ENCODE measurements around the gene MAP2K3.
A peak's percentile ranks its signal among the peaks of the same experiment; 100 is the strongest.

The MAP2K3 gene

DNA sequence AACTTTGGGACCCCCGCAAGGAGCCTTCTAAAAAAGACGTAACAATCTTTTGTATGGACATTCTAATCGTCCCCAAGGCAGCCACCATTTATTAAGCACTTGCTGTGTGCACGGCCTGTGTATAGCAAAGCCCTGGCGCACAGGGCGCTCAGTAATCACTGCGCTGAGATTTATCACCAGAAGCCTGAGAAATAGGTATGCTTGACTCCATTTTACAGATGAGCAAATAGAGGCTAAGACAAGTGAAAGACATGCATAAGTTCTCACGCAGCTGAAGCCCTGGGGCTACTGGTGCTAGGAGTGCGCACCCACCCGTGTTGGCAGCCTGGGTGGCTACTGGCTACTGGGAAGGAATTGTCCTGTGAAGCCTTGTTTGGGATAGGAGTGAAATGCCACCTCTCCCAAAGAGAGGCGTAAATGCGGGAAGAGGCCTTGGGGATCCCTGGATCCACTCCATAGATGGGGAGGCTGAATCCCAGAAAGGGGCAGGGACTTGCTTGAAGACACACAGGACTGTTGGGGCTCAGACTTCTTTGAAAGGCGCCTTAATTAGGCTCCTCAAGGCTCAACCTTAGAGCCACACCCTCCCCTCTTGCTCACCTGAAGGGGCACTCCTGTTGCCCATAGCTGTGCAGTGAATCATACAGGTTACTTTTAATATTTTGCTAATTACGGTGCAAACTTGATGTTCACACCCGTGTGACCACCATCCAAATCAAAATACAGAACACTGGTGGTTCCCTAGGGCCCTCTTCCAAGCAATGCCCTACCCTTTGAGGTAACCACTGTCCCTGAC is 30.7 kb upstream of the MAP2K3 start:
- Histone ChIP-seq H3K18ac (ENCODE audit: low read length) (peak overlapping the region; percentile 87), H3K4me3 (ENCODE audit: low read length in 2 of 2) (peak overlapping the region; percentile 52 to 61), H3K23ac (ENCODE audit: low read depth, low read length, poor library complexity) (no peak overlapping the region), H4K91ac (ENCODE audit: low read depth, low read length, poor library complexity) (no peak overlapping the region), H3K4me2 (ENCODE audit: insufficient read depth, low read length, poor library complexity, severe bottlenecking) (peak overlapping the region; percentile 78), H3K4me1 (ENCODE audit: control insufficient read depth in 2 of 2, insufficient read depth in 1 of 2, low read depth in 1 of 2, low read length in 2 of 2) (peaks cover 2 to 8% of the 10 kb centered on the region in 2 donors), H2BK120ac (ENCODE audit: low read depth, low read length) (no peak overlapping the region), H3K27me3 (ENCODE audit: control insufficient read depth in 3 of 3, insufficient read depth in 3 of 3, low read depth in 1 of 3, low read length in 3 of 3) (peaks cover 0 to 6% (median 0%) of the 10 kb centered on the region in 3 experiments), H3K36me3 (replicated peaks in 1 of 2; ENCODE audit: control insufficient read depth in 2 of 2, insufficient read depth in 2 of 2, low read length in 2 of 2) (no peaks in the 10 kb centered on the region), H3K9ac (ENCODE audit: low read depth, low read length, poor library complexity) (no peak overlapping the region), H3K14ac (ENCODE audit: low read length) (no peak overlapping the region), H2AFZ (ENCODE audit: low read length) (peak overlapping the region; percentile 94), H3K79me1 (ENCODE audit: low read depth, low read length) (no peaks in the 10 kb centered on the region), H2BK15ac (ENCODE audit: low read length) (peak overlapping the region; percentile 52), H3K4ac (ENCODE audit: low read length) (no peak overlapping the region), H2BK12ac (ENCODE audit: low read length) (no peak overlapping the region), H4K8ac (ENCODE audit: low read depth, low read length) (peak overlapping the region; percentile 92), H2AK5ac (ENCODE audit: low read depth, low read length) (peak overlapping the region; percentile 28), H3K9me3 (replicated peaks in 1 of 2; ENCODE audit: control insufficient read depth in 2 of 2, insufficient read depth in 1 of 2, low read depth in 1 of 2, low read length in 2 of 2) (no peaks in the 10 kb centered on the region), H2BK5ac (ENCODE audit: low read length) (no peak overlapping the region), H3K27ac (replicated peaks; ENCODE audit: low read length) (peak overlapping the region; percentile 36)
- no CpG with 5 or more reads among the region's 15 CpGs for WGBS, 2 donors (ENCODE audit: extremely low coverage in 2 of 2, insufficient read length in 2 of 2, insufficient replicate concordance in 1 of 2)
- no peak for DNase-seq (ENCODE audit: low spot score)

DNA sequence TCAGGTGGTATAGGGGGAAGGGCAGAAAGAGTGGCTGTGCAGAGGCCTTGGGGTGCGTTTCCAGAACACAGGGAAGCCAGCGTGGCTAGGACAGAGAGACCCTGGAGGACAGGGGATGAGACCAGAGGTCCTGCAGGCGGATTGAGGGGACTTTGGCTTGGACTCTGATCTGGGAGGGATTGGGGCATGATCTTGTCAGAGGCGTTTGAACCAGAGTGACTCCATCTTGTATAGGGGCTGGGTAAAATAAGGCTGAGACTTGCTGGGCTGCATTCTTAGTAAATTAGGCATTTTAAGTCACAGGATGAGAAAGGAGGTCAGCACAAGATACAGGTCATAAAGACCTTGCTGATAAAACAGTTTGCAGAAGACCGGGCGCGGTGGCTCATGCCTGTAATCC is 25.9 kb upstream of the MAP2K3 start:
- Histone ChIP-seq H3K9me3 (replicated peaks in 1 of 2; ENCODE audit: control insufficient read depth in 2 of 2, insufficient read depth in 1 of 2, low read depth in 1 of 2, low read length in 2 of 2) (no peaks in the 10 kb centered on the region), H3K18ac (ENCODE audit: low read length) (no peak overlapping the region), H3K4ac (ENCODE audit: low read length) (no peak overlapping the region), H3K27me3 (ENCODE audit: control insufficient read depth in 3 of 3, insufficient read depth in 3 of 3, low read depth in 1 of 3, low read length in 3 of 3) (peaks cover 0 to 8% (median 2%) of the 10 kb centered on the region in 3 experiments), H4K91ac (ENCODE audit: low read depth, low read length, poor library complexity) (no peak overlapping the region), H3K4me1 (ENCODE audit: control insufficient read depth in 2 of 2, insufficient read depth in 1 of 2, low read depth in 1 of 2, low read length in 2 of 2) (peaks cover 2 to 3% of the 10 kb centered on the region in 2 donors), H3K23ac (ENCODE audit: low read depth, low read length, poor library complexity) (no peak overlapping the region), H3K79me1 (ENCODE audit: low read depth, low read length) (no peaks in the 10 kb centered on the region), H2BK12ac (ENCODE audit: low read length) (no peak overlapping the region), H3K4me3 (ENCODE audit: low read length in 2 of 2) (no peak overlapping the region), H2BK15ac (ENCODE audit: low read length) (no peak overlapping the region), H2BK120ac (ENCODE audit: low read depth, low read length) (no peak overlapping the region), H3K36me3 (replicated peaks in 1 of 2; ENCODE audit: control insufficient read depth in 2 of 2, insufficient read depth in 2 of 2, low read length in 2 of 2) (no peaks in the 10 kb centered on the region), H3K9ac (ENCODE audit: low read depth, low read length, poor library complexity) (no peak overlapping the region), H3K4me2 (ENCODE audit: insufficient read depth, low read length, poor library complexity, severe bottlenecking) (no peak overlapping the region), H3K14ac (ENCODE audit: low read length) (no peak overlapping the region), H4K8ac (ENCODE audit: low read depth, low read length) (no peak overlapping the region), H2AFZ (ENCODE audit: low read length) (no peak overlapping the region), H2BK5ac (ENCODE audit: low read length) (no peak overlapping the region), H3K27ac (replicated peaks; ENCODE audit: low read length) (no peak overlapping the region), H2AK5ac (ENCODE audit: low read depth, low read length) (no peak overlapping the region)
- DNase-seq (ENCODE audit: low spot score): no peak
- no CpG with 5 or more reads among the region's 7 CpGs for WGBS, 2 donors (ENCODE audit: extremely low coverage in 2 of 2, insufficient read length in 2 of 2, insufficient replicate concordance in 1 of 2)

DNA sequence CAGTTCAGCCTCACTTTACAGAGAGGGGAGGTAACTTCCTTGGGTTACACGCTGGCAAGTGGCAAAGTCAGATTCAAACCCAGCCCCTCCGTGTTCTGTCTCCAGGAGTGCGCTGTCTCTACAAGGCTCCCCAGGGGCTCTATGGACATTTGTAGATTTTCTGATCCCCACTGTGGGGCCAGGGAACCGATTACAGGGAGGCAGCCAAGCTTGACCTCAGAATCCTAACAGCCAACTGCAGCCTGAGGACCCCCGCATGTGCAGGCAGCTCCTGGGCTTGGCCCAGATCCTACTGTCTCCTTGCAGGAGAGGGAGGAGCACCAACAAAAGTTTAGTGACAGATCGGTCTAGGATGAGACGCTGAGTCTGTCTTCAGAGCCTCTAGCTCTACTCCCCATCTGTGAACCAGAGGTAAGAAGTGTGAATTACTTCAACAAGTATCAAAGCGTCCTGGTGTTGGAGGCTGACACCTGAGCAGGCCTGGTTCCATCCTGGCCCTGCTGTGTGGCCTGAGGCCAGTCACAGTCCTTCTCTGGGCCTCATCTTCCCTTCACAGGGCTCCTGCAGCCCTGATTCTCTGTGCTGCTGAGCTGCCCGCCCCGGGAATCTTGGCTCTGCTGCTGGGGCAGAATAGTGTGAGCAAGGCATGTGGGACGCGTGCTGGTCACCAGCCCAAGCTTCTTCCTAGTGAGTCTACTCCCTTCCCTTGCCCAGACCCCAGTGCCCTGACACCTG is 22.1 kb upstream of the MAP2K3 start:
- H3K4me2 ChIP-seq (ENCODE audit: insufficient read depth, low read length, poor library complexity, severe bottlenecking): no peak overlapping the region
- H2BK15ac ChIP-seq (ENCODE audit: low read length): no peak overlapping the region
- no peak overlapping the region for H4K8ac ChIP-seq (ENCODE audit: low read depth, low read length)
- no peaks in the 10 kb centered on the region for H3K9me3 ChIP-seq (replicated peaks in 1 of 2; ENCODE audit: control insufficient read depth in 2 of 2, insufficient read depth in 1 of 2, low read depth in 1 of 2, low read length in 2 of 2)
- H4K91ac ChIP-seq (ENCODE audit: low read depth, low read length, poor library complexity): no peak overlapping the region
- no peak overlapping the region for H2BK12ac ChIP-seq (ENCODE audit: low read length)
- H2AK5ac ChIP-seq (ENCODE audit: low read depth, low read length): no peak overlapping the region
- H3K23ac ChIP-seq (ENCODE audit: low read depth, low read length, poor library complexity): no peak overlapping the region
- no CpG with 5 or more reads among the region's 12 CpGs for WGBS, 2 donors (ENCODE audit: extremely low coverage in 2 of 2, insufficient read length in 2 of 2, insufficient replicate concordance in 1 of 2)
- H3K14ac ChIP-seq (ENCODE audit: low read length): no peak overlapping the region
- H3K9ac ChIP-seq (ENCODE audit: low read depth, low read length, poor library complexity): no peak overlapping the region
- H3K27me3 ChIP-seq (ENCODE audit: control insufficient read depth in 3 of 3, insufficient read depth in 3 of 3, low read depth in 1 of 3, low read length in 3 of 3): peaks cover 0 to 8% (median 0%) of the 10 kb centered on the region in 3 experiments
- H3K4me1 ChIP-seq (ENCODE audit: control insufficient read depth in 2 of 2, insufficient read depth in 1 of 2, low read depth in 1 of 2, low read length in 2 of 2): no peaks in the 10 kb centered on the region
- no peak overlapping the region for H3K4ac ChIP-seq (ENCODE audit: low read length)
- no peak overlapping the region for H3K27ac ChIP-seq (replicated peaks; ENCODE audit: low read length)
- DNase-seq (ENCODE audit: low spot score): no peak
- no peak overlapping the region for H2BK5ac ChIP-seq (ENCODE audit: low read length)
- H3K79me1 ChIP-seq (ENCODE audit: low read depth, low read length): no peaks in the 10 kb centered on the region
- no peak overlapping the region for H2AFZ ChIP-seq (ENCODE audit: low read length)
- no peak overlapping the region for H2BK120ac ChIP-seq (ENCODE audit: low read depth, low read length)
- no peak overlapping the region for H3K18ac ChIP-seq (ENCODE audit: low read length)
- H3K36me3 ChIP-seq (replicated peaks in 1 of 2; ENCODE audit: control insufficient read depth in 2 of 2, insufficient read depth in 2 of 2, low read length in 2 of 2): no peaks in the 10 kb centered on the region
- no peak overlapping the region for H3K4me3 ChIP-seq (ENCODE audit: low read length in 2 of 2)

DNA sequence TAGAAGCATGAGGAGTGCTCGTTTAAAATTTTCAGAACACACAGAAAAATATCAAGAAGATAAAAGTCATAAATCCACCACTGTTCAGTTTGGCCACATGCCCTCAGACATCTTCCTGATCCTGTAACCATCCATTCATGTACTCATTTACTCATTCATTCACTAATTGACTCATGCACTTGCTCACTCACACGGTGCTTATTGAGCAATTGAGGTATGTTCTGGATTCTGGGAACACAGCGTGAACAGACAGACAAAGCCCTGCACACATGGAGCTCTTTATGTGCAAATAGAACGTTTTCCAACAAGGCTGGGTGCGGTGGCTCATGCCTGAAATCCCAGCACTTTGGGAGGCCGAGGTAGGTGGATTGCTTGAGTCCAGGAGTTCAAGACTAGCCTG is 21.1 kb upstream of the MAP2K3 start:
- no peaks in the 10 kb centered on the region for H3K36me3 ChIP-seq (replicated peaks in 1 of 2; ENCODE audit: control insufficient read depth in 2 of 2, insufficient read depth in 2 of 2, low read length in 2 of 2)
- no peak overlapping the region for H2BK120ac ChIP-seq (ENCODE audit: low read depth, low read length)
- no peak overlapping the region for H3K14ac ChIP-seq (ENCODE audit: low read length)

More for the DNA sequence above, 21.1 kb upstream of the MAP2K3 start:
- no peaks in the 10 kb centered on the region for H3K79me1 ChIP-seq (ENCODE audit: low read depth, low read length)
- no peak overlapping the region for H3K18ac ChIP-seq (ENCODE audit: low read length)
- no peak overlapping the region for H2BK5ac ChIP-seq (ENCODE audit: low read length)
- H3K4me3 ChIP-seq (ENCODE audit: low read length in 2 of 2): no peak overlapping the region
- WGBS, 2 donors (ENCODE audit: extremely low coverage in 2 of 2, insufficient read length in 2 of 2, insufficient replicate concordance in 1 of 2): no CpG with 5 or more reads among the region's 6 CpGs
- H4K91ac ChIP-seq (ENCODE audit: low read depth, low read length, poor library complexity): no peak overlapping the region
- H2BK12ac ChIP-seq (ENCODE audit: low read length): no peak overlapping the region
- no peaks in the 10 kb centered on the region for H3K9me3 ChIP-seq (replicated peaks in 1 of 2; ENCODE audit: control insufficient read depth in 2 of 2, insufficient read depth in 1 of 2, low read depth in 1 of 2, low read length in 2 of 2)
- H3K4me1 ChIP-seq (ENCODE audit: control insufficient read depth in 2 of 2, insufficient read depth in 1 of 2, low read depth in 1 of 2, low read length in 2 of 2): no peaks in the 10 kb centered on the region
- H3K9ac ChIP-seq (ENCODE audit: low read depth, low read length, poor library complexity): no peak overlapping the region
- H3K27ac ChIP-seq (replicated peaks; ENCODE audit: low read length): no peak overlapping the region
- H2AFZ ChIP-seq (ENCODE audit: low read length): no peak overlapping the region
- no peak overlapping the region for H3K4me2 ChIP-seq (ENCODE audit: insufficient read depth, low read length, poor library complexity, severe bottlenecking)
- H2BK15ac ChIP-seq (ENCODE audit: low read length): no peak overlapping the region
- DNase-seq (ENCODE audit: low spot score): no peak
- H4K8ac ChIP-seq (ENCODE audit: low read depth, low read length): no peak overlapping the region
- no peak overlapping the region for H3K23ac ChIP-seq (ENCODE audit: low read depth, low read length, poor library complexity)
- H3K27me3 ChIP-seq (ENCODE audit: control insufficient read depth in 3 of 3, insufficient read depth in 3 of 3, low read depth in 1 of 3, low read length in 3 of 3): peaks cover 0 to 8% (median 0%) of the 10 kb centered on the region in 3 experiments
- no peak overlapping the region for H3K4ac ChIP-seq (ENCODE audit: low read length)
- no peak overlapping the region for H2AK5ac ChIP-seq (ENCODE audit: low read depth, low read length)

All from neuronal stem cell (in vitro differentiated cells).